Stimulated activated CD8-positive, alpha-beta memory T cell treated with anti-CD3 and anti-CD28 coated beads, Interleukin-7, amount 100 ng/mL, for 48 hours (primary cell): ENCODE measurements around the gene PCYT1A.
A peak's percentile ranks its signal among the peaks of the same experiment; 100 is the strongest.
"Not testable (repeated sequence)": the region's sequence is repeated elsewhere in the genome, so short reads cannot be mapped to it uniquely, and the experiment has no call there.

Source experiments
- DNase-seq, 2 donors: peaks; one replicate each; pipeline ENCODE4 v3.0.0-alpha.2; 2020; ENCODE audit warnings: low read depth in 1 of 2; ENCODE audit errors: extremely low read depth in 1 of 2

Gene PCYT1A

DNA sequence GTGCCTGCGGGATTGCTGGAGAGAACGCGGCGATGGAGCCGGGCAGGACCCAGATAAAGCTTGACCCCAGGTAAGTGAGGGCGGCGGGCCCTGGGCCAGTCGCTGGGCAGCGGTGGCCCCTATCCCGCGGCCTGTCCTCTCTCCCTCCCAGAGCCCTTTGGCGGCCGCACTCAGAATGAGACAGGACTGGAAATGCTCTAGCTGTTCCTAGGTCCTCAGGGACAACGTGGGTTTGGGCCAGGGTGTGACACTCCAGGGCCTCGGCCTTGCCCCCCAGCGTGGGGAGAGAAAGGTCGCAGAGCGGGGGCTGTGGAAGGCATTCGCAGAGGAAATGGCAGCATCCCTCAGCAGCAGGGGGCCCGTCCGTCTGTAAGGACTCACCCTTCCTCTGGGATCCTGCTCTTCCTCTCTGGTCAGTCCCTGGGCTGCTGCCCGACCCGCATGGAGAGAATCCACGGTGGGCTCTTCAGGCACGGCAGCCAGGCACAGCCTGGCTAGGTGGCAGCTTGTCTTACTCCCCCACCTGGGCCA, 70.8 kb downstream of the PCYT1A start:
- no peak for DNase-seq

DNA sequence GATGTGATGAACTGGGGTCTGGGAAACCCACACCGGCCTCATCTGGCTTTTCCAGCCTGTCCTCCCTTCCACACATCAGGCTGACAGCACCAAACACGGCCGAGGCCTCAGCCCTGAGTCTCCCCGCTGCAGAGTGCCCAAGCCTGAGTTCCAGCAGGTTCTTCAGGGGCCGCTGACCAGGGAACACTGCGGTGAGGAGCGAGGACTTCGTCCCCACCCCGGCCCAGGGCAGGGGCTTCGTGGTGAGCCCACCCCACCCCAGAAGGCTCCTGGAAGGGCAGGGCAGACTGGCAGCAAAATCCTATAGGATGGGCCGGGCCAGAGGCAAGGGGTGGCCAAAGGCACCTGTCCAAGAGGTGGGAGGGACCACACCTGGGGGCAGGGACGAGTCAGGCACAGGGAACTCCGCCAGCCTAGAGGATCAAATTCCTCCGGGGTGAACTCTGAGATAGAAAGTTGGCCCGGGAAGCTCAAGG, 71.4 kb downstream of the PCYT1A start, which contains the start of gene SLC51A:
TSS of gene SLC51A (plus strand) at position 446 of the 476 bp plus-strand sequence. CDS start 179 bp downstream, outside the sequence.
- no peak for DNase-seq

DNA sequence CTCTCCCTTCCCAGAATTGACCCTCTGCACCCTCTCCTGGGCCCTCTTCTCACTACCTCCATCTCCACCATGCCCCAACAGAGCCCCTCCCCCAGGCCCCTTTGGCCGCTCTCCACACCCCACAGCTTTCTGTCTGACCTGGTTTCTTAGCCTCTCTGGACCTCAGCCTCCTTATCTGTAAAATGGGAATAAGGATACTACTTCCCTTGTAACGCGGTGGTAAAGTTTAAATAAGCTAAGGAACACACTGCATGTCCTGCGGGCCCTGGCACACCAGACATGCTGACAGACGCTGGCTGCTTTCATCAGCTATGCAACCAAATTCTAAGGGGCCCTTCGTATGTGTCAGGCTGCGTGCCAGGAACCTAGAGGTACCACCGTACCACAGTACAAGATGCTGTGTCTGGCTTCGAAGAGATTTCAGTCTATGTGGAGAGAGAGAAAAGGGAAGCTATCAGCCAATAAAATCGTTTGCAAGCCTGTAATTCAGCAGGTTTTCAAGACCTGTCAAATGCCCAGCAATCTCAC, 72.0 kb downstream of the PCYT1A start:
- DNase-seq = no peak

- no peak for DNase-seq
Measured at GRCh38 chr3:196214783-196215441, 72.6 kb downstream of the PCYT1A start.

- no peak for DNase-seq
Measured at GRCh38 chr3:196210673-196211556, 76.6 kb downstream of the PCYT1A start, which contains the start of gene ZDHHC19. Gene ZDHHC19 (minus strand): TSS chr3:196211400. CDS start chr3:196211315, 85 bp downstream.

DNA sequence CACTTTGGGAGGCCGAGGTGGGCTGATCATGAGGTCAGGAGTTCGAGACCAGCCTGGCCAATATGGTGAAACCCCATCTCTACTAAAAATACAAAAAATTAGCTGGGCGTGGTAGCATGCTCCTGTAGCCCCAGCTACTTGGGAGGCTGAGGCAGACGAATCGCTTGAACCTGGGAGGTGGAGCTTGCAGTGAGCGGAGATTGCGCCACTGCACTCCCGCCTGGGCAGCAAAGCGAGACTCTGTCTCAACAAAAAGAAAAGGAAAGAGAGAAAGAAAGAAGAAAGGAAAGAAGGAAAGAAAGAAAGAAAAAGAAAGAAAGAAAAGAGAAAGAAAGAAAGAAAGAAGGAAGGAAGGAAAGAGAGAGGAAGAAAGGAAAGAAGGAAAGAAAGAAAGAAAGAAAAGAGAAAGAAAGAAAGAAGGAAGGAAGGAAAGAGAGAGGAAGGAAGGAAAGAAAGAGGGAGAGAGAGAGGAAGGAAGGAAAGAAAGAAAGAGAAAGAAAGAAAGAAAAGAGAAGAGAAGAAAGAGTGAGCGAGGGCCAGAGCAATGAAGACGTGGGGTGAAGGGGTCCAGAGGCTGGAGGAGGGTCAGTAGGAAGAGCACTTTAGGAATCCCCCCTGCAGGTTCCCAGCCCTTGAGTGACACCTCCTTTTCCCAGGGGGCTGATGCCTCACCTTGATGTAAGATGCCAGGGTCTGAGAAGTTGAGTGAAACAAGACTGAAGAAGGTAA, 77.4 kb downstream of the PCYT1A start:
- not testable (repeated sequence) for DNase-seq

DNA sequence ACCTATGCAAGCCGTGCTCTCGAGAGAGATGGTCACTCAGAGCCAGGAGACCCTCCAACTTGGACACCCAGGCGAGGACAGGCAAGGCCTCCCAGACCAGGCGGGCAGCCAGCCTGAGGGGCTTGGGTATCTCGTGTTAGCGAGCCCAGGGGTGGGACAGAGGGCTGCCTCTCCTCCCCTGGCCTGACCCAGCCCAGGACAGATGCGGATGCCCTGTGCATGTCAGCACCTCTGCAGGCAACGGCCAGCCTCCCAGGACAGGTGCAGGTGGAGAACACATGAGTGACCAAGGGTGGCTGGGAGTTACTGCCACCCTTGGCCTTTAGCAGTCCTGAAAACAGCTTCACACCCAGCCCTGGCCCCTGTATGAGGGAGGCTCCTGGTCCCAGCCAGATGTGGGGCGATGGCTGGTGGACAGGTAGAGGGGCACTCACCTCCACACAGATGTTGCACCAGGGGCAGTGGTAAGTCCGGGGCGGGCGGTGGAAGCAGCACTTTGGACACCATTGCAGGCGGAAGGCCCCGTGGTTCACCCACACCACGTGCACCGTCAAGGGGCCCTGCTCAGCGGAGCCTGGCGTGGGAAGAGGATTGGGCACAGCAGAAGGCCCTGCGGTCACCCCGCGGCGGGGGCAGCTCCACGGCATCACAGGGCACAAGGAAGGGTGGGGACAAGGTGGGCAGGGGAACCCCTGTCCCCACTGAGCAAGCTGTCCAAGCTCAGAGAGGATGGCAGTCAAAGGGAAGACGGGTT, 78.4 kb downstream of the PCYT1A start:
- DNase-seq = no peak

DNA sequence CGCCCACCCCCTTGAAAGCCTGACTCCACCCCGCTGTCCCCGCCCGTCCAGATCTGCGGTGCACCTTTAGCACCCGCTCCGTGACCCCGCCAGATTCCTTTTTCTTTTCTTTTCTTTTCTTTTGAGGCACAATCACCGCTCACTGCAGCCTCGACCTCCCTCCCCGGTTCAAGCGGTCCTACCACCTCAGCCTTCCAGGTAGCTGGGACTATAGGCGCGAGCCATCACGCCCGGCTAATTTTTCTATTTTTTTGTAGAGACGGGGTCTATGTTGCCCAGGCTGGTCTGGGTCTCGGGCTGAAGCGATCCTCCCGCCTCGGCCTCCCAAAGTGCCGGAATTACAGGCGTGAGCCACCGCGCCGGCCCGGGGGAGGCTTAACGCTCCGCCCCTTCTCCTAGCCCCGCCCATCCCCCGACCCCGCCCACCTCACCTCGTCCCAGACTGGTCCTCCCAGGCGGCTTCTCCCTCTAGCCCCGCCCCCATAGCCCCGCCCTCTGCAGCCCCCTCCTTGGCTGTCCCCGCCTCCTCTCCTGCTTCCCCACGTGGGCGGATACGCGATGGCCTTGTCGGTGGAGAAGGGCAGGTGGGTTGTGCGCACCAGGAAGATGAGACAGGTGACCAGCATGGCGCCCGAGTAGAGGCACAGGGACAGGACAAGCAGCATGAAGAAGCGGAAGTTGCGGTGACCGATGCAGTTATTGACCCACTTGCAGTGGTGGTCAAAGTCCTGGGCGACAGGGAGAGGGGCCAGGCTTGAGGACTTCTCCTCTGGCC, 79.5 kb downstream of the PCYT1A start:
- DNase-seq = peak in 1 of 2 donors; percentile 57

DNA sequence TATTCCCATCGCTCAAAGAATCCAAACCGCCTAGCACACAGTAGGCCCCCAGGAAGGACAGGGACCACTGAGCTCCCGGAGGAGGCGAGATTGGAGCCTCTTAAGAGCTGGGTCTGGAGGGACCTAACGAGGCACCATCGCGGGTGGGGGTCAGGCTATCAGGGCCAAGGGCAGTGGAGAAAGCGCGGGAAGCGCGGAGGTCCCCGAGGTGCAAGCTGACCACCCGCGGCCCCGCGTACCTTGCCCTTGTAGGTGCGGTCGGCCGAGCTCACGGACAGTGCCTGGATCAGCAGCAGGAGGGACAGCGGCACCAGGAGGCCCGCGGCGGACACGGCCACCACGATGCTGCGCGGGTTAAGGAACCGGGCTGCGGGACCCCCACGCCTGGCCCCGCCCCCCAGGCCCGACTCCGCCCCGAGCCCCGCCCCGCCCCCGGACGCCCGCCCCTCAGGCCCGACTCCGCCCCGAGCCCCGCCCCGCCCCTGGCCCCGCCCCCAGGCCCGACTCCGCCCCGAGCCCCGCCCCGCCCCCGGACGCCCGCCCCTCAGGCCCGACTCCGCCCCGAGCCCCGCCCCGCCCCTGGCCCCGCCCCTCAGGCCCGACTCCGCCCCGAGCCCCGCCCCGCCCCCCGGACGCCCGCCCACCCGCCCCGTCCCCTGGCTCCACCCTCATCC, 80.2 kb downstream of the PCYT1A start:
- no peak for DNase-seq

DNA sequence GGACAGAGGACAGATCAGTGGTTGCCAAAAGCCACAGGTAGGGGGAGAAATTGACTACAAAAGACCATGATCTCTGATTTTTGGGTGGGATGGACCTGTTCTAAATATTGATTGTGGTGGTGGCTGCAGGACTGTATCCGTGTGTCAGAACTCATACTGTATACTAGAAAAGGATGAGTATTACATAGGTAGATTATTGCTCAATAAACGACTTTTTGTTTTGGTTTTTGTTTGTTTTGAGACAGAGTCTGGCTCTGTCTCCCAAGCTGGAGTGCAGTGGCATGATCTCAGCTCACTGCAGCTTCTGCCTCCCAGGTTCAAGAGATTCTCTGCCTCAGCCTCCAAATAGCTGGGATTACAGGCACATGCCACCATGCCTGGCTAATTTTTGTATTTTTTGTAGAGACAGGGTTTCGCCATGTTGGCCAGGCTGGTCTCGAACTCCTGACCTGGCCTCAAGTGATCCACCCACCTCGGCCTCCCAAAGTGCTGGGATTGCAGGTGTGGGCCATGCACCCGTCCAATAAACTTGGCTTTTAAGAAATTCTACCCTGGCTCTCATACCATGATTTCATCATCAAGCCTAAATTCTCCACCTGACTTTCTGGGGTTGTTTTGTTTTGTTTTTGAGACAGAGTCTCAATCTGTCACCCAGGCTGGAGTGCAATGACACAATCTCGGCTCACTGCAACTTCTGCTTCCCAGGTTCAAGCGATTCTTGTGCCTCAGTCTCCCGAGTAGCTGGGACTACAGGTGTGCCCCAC, 81.9 kb downstream of the PCYT1A start:
- not testable (repeated sequence) for DNase-seq

GRCh38 chr3:196203846-196204245, 83.7 kb downstream of the PCYT1A start:
- no peak for DNase-seq

- DNase-seq = no peak
Measured at GRCh38 chr3:196202516-196202970, 85.0 kb downstream of the PCYT1A start.

- no peak for DNase-seq
Measured at GRCh38 chr3:196198771-196199753, 88.5 kb downstream of the PCYT1A start.

GRCh38 chr3:196198081-196198675, 89.3 kb downstream of the PCYT1A start:
- DNase-seq = no peak

GRCh38 chr3:196197524-196197923, 90.0 kb downstream of the PCYT1A start:
- DNase-seq = no peak

GRCh38 chr3:196195664-196196265, 91.8 kb downstream of the PCYT1A start:
- no peak for DNase-seq
